Upper lobe of left lung (tissue), 6 donors: ENCODE data around the gene SLC25A6. TPM values are rescaled to one million over a fixed set of nuclear protein-coding genes. Genes with fewer than 3 reads are reported as not detected.
A peak's percentile ranks its signal among the peaks of the same experiment; 100 is the strongest.
"Not testable (repeated sequence)": the region's sequence is repeated elsewhere in the genome, so short reads cannot be mapped to it uniquely, and the experiment has no call there.

ENCODE experiments used
- ATAC-seq, 2 donors: fragments of 200-7000 bp; cut with Tn5 transposase; one replicate each; pipeline ENCODE4 v1.9.1; 2022; ENCODE audit warnings: mild to moderate bottlenecking in 2 of 2, moderate library complexity in 2 of 2; ENCODE audit not compliant: low FRiP score in 2 of 2
- DNase-seq, 2 donors: peaks; one replicate each; pipeline ENCODE4 v3.0.0-alpha.2; 2019 to 2020
- H3K27ac ChIP-seq, 4 donors: fragments of 200-600 bp; sonication (generic); one replicate each; pipeline ENCODE4 v1.5.1; 2016 to 2019
- H3K27me3 ChIP-seq, 4 donors: fragments of 200-600 bp; sonication (generic); one replicate each; pipeline ENCODE4 v1.5.1; 2017 to 2019
- H3K36me3 ChIP-seq, 4 donors: fragments of 200-600 bp; sonication (generic); one replicate each; pipeline ENCODE4 v1.5.1; 2016 to 2019
- H3K4me1 ChIP-seq, 4 donors: fragments of 200-600 bp; sonication (generic); one replicate each; pipeline ENCODE4 v1.5.1; 2018 to 2019
- H3K4me3 ChIP-seq, 4 donors: fragments of 200-600 bp; sonication (generic); one replicate each; pipeline ENCODE4 v1.5.1; 2017 to 2019; ENCODE audit warnings: mild to moderate bottlenecking in 2 of 4, moderate library complexity in 1 of 4
- H3K9me3 ChIP-seq, 4 donors: fragments of 200-600 bp; sonication (generic); one replicate each; pipeline ENCODE4 v1.5.1; 2018 to 2019
- EP300 ChIP-seq, 4 donors: sonication (generic); formaldehyde crosslinking; IDR thresholded peaks; one replicate each; pipeline ENCODE4 v1.5.1; 2017; ENCODE audit warnings: antibody characterized with exemption in 4 of 4, control low read depth in 2 of 4
- POLR2A ChIP-seq, 4 donors: fragments of 450-650 bp; IDR thresholded peaks; one replicate each; pipeline ENCODE4 v1.5.1; 2016 to 2017; ENCODE audit warnings: antibody characterized with exemption in 4 of 4, mild to moderate bottlenecking in 2 of 4
- POLR2AphosphoS5 ChIP-seq, 2 donors: sonication (generic); formaldehyde crosslinking; IDR thresholded peaks; one replicate each; pipeline ENCODE4 v1.5.1; 2017; ENCODE audit warnings: antibody characterized with exemption in 2 of 2
- WGBS, 2 donors: methylation state at CpG; one replicate each; pipeline ENCODE4 v1.1.5; 2017 to 2018; 5-methylcytosine and 5-hydroxymethylcytosine counted together
- total RNA-seq, 6 donors: library from RNA; depleted of rRNA in 4 of 6; stranded (reverse); fragments of >200 nt in 4 of 6; gene quantifications; one replicate each; pipeline versions ENCODE4 v1.1.0 to v1.2.1, GENCODE V29; 2016 to 2021
- TF ChIP-seq, protein P1 (sequence below), 6 experiments: fragments of 450-650 bp in 4 of 6; fragments of 200-600 bp in 2 of 6; sonication (generic) in 2 of 6; IDR thresholded peaks; one replicate each; pipeline ENCODE4 v1.5.1; 2016 to 2019; ENCODE audit warnings: antibody characterized with exemption in 6 of 6
- donor health status: DM: no; HTN: no; CAD: no; lungs with moderate emphysema.
- donor health status: DM: no; HTN: yes; CAD: no; lungs with severe emphysema.

The SLC25A6 gene
- total RNA-seq, 6 donors from 2014 or later = 158 to 460 (median 285) TPM

DNA sequence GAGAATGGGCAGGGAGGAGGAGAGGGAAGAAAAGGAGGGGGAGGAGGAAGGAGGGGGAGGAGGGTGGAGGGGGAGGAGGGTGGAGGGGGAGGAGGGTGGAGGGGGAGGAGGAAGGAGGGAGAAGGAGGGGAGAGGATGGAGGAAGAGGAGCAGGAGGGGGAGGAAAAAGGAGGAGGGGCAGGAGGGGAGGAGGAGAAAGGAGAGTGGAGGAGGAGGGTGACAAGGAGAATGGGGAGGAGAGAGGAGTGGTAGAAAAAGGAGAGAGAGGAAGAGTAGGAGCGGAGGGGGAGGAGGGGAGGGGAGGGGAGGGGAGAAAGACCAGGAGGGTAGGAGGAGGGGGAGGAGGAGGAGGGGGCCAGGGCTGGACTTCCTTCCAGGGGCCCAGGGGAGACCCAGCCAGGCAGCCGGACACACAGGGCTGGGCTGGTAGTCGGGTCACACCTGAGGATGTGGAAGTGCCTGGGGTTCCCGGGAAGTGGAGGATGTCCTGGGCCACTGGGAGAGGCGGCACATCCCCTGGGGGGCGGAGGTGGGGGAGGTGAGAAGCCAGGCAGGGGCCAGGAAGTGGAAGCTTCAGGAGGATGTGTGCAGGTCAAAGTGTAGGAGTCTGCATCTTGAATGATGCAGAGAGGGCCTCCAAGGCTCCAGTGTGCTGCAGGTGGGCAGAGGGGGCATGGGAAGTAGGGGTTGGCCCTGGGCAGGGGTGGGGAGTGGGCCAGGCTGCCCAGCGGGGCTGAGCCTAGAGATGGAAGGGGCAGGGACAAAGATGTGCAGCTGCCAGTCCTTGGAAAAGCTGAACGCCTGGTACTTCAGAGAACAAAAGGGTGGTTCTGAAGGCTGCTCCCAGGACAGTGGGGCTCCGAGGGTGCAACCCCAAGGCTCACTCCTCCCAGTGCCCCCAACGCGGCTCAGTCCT, 36.5 kb downstream of the SLC25A6 start:
- ATAC-seq (peak; percentile 16 to 50), DNase-seq (peak in 1 of 2 donors; percentile 10)
- H3K4me1 ChIP-seq = no peaks in the 10 kb centered on the region
- no peak overlapping the region for H3K27ac ChIP-seq
- peaks cover 0 to 48% (median 12%) of the 10 kb centered on the region in 4 donors for H3K36me3 ChIP-seq
- no peak overlapping the region for H3K4me3 ChIP-seq
- 45 to 55% methylated on average over 10 to 11 of the region's 11 CpGs for WGBS, 2 donors
- H3K9me3 ChIP-seq = peaks cover 4 to 7% (median 5%) of the 10 kb centered on the region in 4 donors
- H3K27me3 ChIP-seq = no peaks in the 10 kb centered on the region
- TF ChIP-seq EP300 (IDR thresholded peaks at IDR 0.05) (no peak), POLR2A (IDR thresholded peaks at IDR 0.05) (no peak)

DNA sequence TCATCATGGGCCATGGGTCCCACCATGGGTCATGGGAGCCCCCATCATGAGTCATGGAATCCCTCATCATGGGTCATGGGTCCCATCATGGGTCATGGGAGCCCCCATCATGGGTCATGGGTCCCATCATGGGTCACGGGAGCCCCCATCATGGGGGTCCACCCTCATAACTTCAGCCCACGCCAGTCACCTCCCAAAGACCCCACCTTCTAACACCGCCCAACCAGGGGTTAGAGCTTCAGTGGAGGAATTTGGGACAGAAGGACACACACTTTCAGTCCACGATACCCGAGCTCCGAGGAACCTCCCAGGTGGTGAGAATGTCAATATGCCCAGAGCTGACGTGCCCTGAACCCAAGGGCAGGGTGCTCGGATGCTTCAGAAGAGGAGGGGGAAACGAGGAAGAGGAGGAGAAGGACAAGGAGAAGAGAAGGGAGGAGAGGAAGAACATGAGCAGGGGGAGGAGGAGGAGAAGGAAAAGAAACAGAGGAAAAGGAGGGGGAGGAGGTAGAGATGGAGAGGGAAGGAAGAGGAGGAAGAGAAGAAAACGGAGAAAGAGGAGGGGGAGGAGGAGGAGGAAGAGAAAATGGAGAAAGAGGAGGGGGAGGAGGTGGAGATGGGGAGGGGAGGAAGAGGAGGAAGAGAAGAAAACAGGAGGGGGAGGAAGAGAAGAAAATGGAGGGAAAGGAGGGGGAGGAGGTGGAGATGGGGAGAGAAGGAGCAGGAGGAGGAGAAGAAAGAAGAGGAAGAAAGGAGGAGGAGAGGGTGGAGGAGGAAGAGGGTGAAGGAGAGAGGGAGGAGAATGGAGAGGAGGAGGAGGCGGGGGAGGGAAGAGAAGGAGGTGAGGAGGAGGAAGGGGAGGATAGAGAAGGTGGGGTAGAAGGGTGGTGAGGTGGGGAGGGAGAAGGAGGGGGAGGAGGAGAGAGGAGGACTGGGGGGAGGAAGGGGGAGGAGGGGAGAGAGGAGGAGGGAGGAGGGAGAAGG, 37.6 kb downstream of the SLC25A6 start:
- TF ChIP-seq POLR2A (IDR thresholded peaks at IDR 0.05) (no peak), EP300 (IDR thresholded peaks at IDR 0.05) (no peak), POLR2AphosphoS5 (IDR thresholded peaks at IDR 0.05) (no peak)
- TF ChIP-seq, protein P1, sequence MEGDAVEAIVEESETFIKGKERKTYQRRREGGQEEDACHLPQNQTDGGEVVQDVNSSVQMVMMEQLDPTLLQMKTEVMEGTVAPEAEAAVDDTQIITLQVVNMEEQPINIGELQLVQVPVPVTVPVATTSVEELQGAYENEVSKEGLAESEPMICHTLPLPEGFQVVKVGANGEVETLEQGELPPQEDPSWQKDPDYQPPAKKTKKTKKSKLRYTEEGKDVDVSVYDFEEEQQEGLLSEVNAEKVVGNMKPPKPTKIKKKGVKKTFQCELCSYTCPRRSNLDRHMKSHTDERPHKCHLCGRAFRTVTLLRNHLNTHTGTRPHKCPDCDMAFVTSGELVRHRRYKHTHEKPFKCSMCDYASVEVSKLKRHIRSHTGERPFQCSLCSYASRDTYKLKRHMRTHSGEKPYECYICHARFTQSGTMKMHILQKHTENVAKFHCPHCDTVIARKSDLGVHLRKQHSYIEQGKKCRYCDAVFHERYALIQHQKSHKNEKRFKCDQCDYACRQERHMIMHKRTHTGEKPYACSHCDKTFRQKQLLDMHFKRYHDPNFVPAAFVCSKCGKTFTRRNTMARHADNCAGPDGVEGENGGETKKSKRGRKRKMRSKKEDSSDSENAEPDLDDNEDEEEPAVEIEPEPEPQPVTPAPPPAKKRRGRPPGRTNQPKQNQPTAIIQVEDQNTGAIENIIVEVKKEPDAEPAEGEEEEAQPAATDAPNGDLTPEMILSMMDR (IDR thresholded peaks at IDR 0.05) = no peak
- peaks cover 4 to 7% (median 5%) of the 10 kb centered on the region in 4 donors for H3K9me3 ChIP-seq
- WGBS, 2 donors = 82 to 88% methylated on average over 8 to 9 of the region's 11 CpGs
- DNase-seq (peak in 1 of 2 donors; percentile 8), ATAC-seq (peak in 1 of 2 donors; percentile 26)
- H3K36me3 ChIP-seq = peaks cover 0 to 52% (median 12%) of the 10 kb centered on the region in 4 donors
- H3K27me3 ChIP-seq = no peaks in the 10 kb centered on the region
- H3K27ac ChIP-seq = no peak overlapping the region
- no peaks in the 10 kb centered on the region for H3K4me1 ChIP-seq
- no peak overlapping the region for H3K4me3 ChIP-seq

DNA sequence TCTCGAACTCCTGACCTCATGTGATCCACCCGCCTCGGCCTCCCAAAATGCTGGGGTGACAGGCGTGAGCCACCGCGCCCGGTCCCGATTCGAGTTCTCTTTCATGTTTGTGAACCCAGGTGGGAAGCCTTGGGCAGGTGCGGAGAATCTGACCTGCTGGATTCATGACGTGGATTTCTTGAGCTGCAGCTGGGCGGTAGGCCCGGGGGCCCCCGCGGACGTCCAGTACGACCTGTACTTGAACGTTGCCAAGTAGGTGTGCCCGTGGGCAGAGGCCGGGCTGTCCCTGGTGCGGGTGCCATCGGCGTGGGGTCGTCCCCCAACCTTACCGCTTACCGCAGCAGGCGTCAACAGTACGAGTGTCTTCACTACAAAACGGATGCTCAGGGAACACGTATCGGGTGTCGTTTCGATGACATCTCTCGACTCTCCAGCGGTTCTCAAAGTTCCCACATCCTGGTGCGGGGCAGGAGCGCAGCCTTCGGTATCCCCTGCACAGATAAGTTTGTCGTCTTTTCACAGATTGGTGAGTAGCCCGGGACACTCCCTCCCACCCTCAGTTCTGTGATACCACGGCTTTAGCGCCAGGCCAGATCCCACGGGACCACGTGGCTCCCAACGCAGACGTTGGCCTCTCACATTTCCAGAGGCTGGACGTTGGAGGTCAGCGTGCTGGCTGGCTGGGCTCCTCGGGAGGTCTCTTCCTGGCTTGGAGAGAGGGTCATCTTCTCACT, 39.8 kb downstream of the SLC25A6 start:
- TF ChIP-seq POLR2A (IDR thresholded peaks at IDR 0.05) (no peak), POLR2AphosphoS5 (IDR thresholded peaks at IDR 0.05) (no peak), EP300 (IDR thresholded peaks at IDR 0.05) (no peak)
- TF ChIP-seq, protein P1 (IDR thresholded peaks at IDR 0.05) = no peak
- H3K4me3 ChIP-seq = no peak overlapping the region
- 95 to 97% methylated on average over 44 to 49 of the region's 49 CpGs for WGBS, 2 donors
- no peaks in the 10 kb centered on the region for H3K4me1 ChIP-seq
- no peaks in the 10 kb centered on the region for H3K27me3 ChIP-seq
- peak in 1 of 2 donors; percentile 34 for ATAC-seq
- peaks cover 0 to 30% (median 3%) of the 10 kb centered on the region in 4 donors for H3K36me3 ChIP-seq
- no peak overlapping the region for H3K27ac ChIP-seq
- peak in 1 of 2 donors; percentile 75 for DNase-seq
- H3K9me3 ChIP-seq = no peaks in the 10 kb centered on the region

DNA sequence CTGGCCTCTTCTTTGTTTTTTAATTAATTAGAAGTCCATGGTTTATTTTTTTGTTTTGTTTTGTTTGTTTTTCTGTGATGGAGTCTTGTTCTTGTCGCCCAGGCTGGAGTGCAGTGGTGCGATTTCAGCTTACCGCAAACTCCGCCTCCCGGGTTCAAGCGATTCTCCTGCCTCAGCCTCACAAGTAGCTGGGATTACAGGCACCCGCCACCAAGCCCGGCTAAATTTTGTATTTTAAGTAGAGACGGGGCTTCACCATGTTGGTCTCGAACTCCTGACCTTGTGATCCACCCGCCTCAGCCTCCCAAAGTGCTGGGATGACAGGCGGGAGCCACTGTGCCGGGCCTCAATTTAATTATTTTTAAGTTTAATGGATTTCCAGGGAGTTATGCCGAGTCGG, 42.3 kb downstream of the SLC25A6 start:
- 92 to 94% methylated on average over 15 of the region's 15 CpGs for WGBS, 2 donors
- DNase-seq, ATAC-seq: not testable (repeated sequence)

DNA sequence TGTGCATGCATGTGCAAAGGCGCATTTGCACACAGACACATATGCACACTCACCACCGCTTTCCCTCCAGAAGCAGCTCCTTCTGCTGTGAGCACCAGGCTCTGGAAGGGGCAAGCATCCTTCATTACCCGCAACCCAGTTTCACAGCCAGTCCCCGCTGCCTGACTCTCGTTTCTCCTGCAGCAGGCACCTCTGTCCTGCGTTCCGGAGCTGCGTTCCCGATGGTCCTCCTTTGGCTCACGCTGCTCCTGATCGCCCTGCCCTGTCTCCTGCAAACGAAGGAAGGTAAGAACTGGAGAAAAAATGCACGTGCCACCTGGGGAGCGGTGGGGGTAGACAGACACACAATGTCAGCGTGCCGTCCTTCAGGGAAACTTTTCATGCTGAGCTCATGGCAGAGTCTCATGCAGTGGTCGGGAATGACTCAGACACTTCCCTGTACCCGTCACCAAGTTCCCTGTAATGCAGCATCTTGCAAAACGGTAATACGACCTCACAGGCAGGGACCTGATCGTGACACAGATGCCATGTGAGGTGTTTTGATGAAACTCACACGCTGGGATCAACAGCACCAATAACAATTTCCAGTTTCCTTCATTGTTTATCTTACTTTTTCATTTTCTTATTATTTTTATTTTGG, 50.2 kb downstream of the SLC25A6 start:
- peaks cover 0 to 11% (median 6%) of the 10 kb centered on the region in 4 donors for H3K9me3 ChIP-seq
- no peaks in the 10 kb centered on the region for H3K27me3 ChIP-seq
- peak in 1 of 4 donors; percentile 45 for TF ChIP-seq EP300 (IDR thresholded peaks at IDR 0.05)
- TF ChIP-seq, protein P1 (IDR thresholded peaks at IDR 0.05) = no peak
- H3K27ac ChIP-seq = no peak overlapping the region
- peaks cover 0 to 19% (median 0%) of the 10 kb centered on the region in 4 donors for H3K36me3 ChIP-seq
- DNase-seq (peak in 1 of 2 donors; percentile 59), ATAC-seq (peak; percentile 37 to 45)
- 79 to 84% methylated on average over 22 of the region's 22 CpGs for WGBS, 2 donors
- no peak overlapping the region for H3K4me3 ChIP-seq
- H3K4me1 ChIP-seq = peaks cover 0 to 4% (median 0%) of the 10 kb centered on the region in 4 donors

More for the DNA sequence above, 42.3 kb downstream of the SLC25A6 start:
- H3K27ac ChIP-seq, H3K9me3 ChIP-seq, H3K4me1 ChIP-seq, H3K4me3 ChIP-seq, H3K27me3 ChIP-seq: not testable (repeated sequence)
- peaks cover 0 to 31% (median 3%) of the 10 kb centered on the region in 4 donors for H3K36me3 ChIP-seq
